GM18909 (cell line): ENCODE data around the gene METTL25B.
A peak's percentile ranks its signal among the peaks of the same experiment; 100 is the strongest.

Experiments used
- ATAC-seq: cut with Tn5 transposase; IDR thresholded peaks from one replicate; pipeline ENCODE4 v1.9.1; 2021; ENCODE audit warnings: mild to moderate bottlenecking; ENCODE audit not compliant: unreplicated experiment, poor library complexity

The METTL25B gene

DNA sequence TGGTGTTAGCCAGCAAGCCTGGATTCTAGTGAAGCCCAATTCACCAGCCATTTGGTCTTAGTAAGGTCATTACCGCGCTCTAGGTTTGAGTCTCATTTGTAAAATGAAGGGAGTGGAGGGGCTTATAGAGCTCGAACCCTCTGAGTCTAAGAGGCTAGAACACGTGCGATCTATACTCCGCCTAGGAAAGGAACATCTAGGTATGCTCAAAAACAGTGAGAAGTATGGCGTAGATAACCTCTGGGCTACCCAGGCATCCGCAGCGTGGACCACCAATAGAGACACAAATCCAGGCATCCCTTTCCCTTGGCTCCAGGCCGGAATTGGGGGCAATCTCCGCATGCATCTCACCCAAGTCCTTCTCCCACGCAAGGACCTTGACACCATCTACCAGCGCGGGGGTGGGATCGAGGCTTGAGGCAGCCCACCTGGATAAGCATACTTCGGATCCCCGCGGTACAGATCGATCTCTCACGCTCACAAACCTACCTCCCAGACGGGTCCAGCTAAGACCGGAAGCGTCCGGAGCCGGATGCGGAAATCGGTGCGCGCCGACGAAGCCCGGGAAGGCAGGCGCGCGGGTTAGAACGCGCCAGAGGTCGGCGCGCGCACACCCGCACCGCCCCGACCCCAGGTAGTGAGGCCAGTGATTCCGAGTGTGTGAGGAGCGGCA lies at the start of gene METTL25B:
Gene METTL25B (plus strand): TSS at position 544 of the 673 bp plus-strand sequence. CDS start 636 bp downstream, outside the sequence.
- ATAC-seq: peak; percentile 64

- ATAC-seq: no peak
These were observed 48.2 kb upstream of the METTL25B start for GRCh38 chr1:156680056-156680455.

DNA sequence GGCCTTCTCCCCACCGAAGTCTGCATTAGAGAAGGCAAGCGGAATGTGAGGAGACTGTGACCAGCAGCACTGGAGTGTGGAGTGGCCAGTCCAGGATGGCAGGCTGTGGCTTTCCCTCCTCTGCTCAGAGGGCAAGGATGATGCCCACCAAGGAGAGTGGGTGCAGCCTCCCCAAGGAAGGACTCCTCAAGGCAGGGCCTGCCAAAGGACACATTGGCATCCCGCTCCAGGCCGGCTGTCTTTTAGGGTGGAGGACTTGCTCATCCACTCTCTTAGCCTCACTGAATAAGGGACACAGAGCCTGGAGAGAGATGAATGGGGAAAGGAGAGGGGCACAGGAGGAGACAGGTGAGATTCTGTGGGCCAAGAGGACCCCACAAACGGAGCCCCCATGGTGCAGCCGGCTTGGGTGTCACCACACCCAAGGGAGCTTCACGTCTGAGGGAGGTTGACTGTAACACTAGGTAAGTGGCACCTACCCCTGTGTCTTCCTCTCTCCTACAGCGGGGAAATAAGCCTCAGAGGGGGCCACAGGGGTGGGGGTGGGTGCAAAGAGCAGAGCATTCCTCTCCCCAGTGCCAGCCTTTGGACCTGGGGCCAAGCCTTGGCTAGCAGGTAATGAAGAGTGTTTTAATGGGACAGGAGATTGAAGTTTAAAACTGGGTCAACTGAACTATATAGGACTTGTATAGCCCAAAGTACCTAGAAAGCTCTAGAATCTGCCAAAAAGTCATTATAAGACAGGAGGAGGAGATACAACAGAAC lies 46.9 kb upstream of the METTL25B start:
- no peak for ATAC-seq

DNA sequence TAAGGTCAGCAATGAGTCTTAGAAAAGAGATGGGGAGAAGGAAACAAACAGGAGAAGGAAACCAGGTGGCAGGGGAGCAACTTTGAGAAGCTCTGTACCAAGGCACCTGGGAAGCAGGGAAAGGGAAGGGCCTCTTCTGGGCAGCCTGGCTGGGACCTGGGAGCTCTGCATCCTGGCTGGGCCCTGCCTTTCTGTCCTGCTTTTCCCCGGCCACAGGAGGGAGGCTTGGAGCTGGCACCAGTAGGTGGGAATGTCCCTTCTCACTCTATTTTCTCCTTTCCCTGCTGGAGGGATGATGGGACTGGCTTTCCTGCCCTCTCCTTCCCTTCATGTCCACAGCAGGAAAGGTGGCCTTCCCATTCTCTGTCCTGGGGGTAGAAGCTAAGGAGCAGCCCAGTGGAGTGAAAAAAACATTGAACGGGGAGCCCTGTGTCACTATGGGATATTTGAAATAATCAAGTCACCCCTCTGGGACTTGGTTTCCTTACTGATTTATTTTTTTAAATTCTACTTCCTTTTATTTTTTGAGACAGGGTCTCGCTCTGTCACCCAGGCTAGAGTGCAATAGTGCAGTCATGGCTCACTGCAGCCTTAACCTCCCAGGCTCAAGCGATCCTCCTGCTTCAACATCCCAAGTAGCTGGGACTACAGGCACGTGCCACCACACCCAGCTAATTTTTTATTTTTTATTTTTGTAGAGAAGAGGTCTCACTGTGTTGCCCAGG lies 45.9 kb upstream of the METTL25B start:
- ATAC-seq: no peak

- ATAC-seq: no peak
These were observed 44.0 kb upstream of the METTL25B start for GRCh38 chr1:156684227-156684782.

DNA sequence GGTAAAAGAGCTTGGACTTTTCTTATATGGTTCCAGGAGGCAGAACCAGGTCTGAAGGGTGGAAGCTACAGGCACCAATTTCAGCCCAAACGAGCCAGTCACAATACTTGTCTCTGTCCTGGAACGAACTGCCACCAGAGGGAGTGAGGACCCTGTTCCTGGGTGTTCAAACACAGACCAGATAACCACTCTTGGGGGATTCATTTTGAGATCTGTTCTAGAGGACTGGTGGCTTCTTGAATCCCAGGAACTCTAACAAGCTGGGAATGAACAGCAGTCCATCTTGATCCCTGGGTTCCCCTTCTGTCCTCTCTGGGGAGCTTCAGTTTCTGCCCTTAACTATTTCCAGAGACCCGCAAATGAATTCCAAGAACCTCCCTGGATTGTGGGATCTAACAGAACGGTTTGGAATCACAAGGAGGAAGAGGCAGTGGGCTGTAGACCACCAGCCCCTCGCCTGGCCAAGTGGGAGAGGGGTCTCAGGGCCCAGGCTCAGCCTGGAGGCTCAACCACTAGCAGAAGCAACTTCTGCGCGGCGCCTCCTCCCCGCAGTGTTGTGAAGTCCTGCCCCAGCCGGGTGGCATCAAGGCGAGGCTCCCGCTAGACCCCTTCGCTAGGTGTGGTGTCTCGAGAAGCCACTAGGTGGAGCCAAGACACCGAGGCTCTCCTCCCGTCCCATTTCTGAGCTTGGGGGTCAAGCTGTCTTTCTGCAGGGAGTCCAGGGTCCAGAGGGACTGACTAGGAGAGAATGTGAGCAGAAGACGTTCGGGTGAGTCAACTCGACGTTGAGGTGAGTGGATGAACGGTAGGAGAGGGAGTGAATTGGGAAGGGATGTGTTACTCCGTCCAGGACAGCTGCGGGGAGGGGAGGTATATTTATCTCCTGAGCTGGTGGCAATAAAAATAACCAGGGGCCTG lies 39.0 kb upstream of the METTL25B start:
- ATAC-seq: peak; percentile 56

DNA sequence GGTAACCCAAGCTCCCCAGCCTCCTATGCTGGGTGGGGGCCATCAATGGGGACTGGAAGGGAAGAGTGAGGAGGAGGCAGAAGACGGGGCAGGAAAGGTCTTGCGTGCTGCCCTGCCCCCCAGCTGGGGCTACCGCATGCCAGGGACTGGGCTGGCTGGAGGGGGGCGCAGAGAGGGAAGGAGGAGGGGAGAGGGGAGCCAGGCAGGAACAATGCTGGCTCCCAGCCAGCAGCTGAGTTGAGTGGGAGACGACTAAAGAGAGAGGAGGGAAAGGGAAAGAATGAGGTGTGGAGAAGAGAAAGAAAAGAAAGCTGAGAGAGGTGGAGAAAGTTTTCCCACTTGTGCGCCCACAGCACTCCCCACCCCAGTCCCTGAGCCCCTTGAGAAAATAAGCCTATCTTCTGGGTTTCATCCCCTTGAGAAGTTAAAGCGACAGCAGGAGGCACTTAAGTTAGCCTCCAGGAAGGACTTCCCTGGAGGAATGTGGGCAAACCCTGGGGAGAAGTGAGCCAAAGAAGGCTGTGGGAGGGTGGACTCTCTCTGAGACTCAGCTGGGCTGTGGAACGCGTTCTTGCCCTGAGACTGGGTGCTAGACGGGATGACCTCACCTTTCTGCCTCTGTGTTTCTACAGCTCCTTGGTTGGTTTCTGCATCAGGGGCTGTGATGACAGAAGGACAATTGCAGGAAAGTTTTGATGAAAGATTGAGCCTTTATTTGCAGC lies 38.2 kb upstream of the METTL25B start:
- ATAC-seq: no peak

- ATAC-seq: no peak
These were observed 37.6 kb upstream of the METTL25B start for GRCh38 chr1:156690675-156691036.

- no peak for ATAC-seq
These were observed 37.1 kb upstream of the METTL25B start for GRCh38 chr1:156691191-156691590.

DNA sequence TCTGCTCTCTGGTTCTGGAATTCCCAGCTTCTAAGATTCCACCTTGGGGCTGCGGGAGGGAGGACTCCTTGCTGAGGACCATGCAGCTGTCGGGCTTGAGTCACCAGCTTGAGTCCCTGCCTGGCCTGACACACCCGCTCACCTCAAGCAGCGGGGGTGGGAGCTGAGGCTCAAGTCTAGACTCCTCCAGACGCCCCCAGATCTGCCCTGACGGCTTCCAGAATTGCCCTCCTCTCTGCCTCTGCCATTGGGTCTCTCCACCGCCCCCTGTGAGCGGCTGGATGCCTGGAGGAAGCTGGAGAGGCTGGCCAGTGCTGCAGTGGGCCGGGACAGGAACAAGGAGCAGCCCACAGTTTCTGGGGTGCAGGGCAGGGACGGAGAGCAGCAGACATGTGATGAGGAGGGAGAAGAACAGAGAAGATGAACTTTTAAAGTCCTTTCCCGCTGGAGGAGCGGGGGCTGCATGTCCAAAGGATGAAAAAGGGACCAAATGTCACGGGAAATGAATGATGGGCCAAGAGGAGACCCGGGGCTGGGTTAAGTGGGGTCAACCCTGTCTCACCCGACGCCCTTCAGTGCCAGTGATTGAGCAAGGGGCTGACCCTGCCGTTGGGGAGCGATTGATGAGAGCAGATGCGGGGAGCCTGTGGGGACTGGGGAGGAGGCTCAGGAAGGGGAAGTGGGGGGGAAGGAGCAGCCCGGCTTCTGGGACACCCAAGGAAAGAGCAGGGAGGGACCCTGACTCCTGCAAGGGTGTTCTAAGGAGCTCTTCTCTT lies 36.4 kb upstream of the METTL25B start:
- no peak for ATAC-seq

DNA sequence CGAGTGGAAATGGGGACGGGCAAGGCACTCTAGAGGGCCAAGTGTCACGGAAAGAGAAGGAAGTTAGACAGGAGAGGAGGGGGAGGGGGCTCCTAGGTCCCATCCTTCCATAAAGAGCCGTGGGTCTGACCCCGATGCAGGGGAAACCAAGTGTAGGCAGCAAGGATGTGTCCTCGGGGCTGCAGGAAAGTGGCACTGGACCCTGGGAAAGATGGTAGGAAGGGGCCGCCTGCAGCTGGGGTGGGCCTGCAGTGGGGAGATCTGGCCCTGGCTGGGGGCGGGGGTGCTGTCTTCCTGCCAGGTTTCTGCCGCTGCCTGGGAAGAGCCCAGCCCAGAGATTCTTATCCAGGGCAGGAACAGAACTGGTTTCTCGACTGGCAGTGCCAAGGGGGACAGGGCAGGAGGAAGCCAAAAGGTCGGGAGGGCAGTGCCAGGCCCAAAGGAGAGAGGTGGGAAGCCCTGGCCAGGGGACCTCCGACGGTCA lies 35.8 kb upstream of the METTL25B start:
- ATAC-seq: no peak

GRCh38 chr1:156692925-156693847 lies 35.1 kb upstream of the METTL25B start:
- ATAC-seq: no peak

DNA sequence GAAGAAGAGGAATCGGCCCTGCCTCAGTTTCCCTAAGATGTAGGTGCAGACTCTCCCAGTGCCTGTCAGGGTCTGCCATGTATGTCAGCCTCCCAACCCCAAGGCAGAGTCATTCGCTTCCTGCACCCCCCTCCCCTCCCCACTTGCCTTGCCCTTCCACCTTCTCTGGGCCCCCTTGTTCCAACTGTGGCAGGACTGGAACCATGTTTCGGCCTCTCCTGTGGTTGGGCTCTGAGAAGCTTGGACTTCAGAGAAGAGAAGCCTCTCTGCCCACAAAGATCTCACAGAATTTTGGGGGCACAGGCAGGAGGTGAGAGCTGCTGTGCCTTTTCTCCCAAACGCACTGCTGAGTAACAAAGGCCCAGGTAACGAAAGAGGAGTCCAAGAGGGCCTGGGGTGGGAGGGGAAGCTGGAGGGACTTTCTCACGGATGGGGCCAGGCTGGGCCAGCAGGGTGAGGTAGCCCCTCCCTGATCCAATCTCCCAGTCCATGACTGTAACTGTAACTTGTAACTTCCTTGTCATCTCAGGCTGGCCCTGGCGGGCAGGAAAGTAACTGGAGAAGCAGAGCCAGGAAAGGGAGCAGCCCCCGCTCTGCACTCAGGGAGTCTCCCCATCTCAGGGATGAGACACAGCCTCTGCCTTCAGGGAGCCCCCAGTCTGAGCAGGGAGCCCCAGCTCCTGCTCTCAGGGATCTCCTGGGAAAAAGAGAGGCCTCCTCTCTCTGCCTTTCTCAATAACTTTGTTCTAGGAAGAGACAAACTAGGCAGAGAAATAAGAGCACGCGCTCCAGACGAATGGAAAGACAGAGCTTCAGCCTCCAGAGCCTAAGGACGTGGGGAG lies 34.2 kb upstream of the METTL25B start:
- ATAC-seq: no peak

- ATAC-seq: no peak
These were observed 33.6 kb upstream of the METTL25B start for GRCh38 chr1:156694690-156694962.

DNA sequence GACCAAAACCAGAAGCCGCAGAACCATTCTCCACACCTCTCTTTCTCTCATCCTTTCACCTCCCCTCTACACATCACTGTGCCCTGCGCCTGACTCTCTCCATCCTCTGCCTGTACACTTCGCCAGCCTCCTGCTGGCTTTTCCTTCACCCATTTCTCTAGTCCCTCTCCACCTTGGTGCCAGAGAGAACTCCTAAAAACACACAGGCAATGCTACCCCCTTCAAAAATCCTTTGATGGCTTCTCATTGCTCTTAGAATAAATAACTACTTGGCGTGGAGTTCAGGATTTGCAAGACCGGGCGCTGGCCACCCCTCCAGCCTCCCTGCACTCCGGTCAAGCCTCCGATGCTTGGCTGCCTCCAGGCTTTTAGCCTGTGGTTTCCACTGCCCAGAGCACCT lies 31.5 kb upstream of the METTL25B start:
- ATAC-seq: no peak

DNA sequence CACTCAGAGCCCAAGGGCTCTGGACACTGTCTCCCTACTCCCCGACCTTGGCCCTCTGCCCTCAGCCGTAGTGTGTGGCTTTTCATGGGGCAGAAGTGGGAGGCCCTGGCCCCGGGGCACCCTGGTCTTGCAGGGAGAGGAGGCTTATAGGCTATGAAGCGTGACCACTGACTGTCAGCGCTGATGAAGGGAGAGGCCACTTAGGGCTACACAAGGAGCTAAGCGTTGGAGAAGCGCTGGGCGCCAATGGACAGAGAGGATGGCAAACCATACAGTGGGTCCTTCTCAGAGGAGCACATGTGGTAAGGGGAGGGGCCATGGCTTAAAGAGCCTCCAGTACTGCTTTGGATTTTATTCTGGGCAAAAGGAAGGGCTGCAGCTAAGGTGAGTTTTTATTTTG lies 30.8 kb upstream of the METTL25B start:
- no peak for ATAC-seq

DNA sequence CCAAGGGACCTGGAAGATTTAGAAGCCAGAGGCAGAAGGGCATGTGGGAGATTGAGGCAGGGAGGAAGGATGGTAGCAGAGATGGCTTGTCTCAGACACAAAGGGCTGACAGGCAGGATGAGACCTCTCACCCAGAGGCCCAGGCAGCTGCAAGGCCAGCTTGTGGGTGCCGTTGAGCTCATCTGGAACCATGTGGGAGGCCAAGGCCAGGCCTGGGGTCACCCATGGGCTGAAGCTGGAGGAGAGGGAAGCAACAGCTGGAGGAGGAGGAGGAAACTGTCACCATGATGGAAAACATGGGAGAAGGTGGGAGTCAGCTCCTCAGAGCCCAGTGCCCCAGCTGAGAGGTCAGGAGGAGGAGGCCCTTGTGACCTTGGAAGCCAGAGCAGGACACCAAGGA lies 29.3 kb upstream of the METTL25B start:
- ATAC-seq: no peak
